ENCODE results near the gene TAF4.

Gene TAF4

GRCh38 chr20:61970357-61970756, 95.3 kb downstream of the TAF4 start:
- no peak for DNase-seq (ENCODE audit: low read depth)
- TF ChIP-seq CTCF (IDR thresholded peaks at IDR 0.05; ENCODE audit: control insufficient read depth, insufficient read depth, low read depth, low read length, missing control alignments): no peak
- H3K4me3 ChIP-seq (ENCODE audit: control insufficient read depth, low read depth, low read length): no peak overlapping the region

- H3K4me3 ChIP-seq (ENCODE audit: control insufficient read depth, low read depth, low read length): no peak overlapping the region
- no peak for TF ChIP-seq CTCF (IDR thresholded peaks at IDR 0.05; ENCODE audit: control insufficient read depth, insufficient read depth, low read depth, low read length, missing control alignments)
- DNase-seq (ENCODE audit: low read depth): no peak
Measured at GRCh38 chr20:61969806-61970205, 95.9 kb downstream of the TAF4 start.

- H3K4me3 ChIP-seq (ENCODE audit: control insufficient read depth, low read depth, low read length): no peak overlapping the region
- TF ChIP-seq CTCF (IDR thresholded peaks at IDR 0.05; ENCODE audit: control insufficient read depth, insufficient read depth, low read depth, low read length, missing control alignments): no peak
- no peak for DNase-seq (ENCODE audit: low read depth)
Measured at GRCh38 chr20:61968932-61969331, 96.7 kb downstream of the TAF4 start.

GRCh38 chr20:61968036-61968810, 97.5 kb downstream of the TAF4 start:
- DNase-seq (ENCODE audit: low read depth): no peak
- no peak overlapping the region for H3K4me3 ChIP-seq (ENCODE audit: control insufficient read depth, low read depth, low read length)
- no peak for TF ChIP-seq CTCF (IDR thresholded peaks at IDR 0.05; ENCODE audit: control insufficient read depth, insufficient read depth, low read depth, low read length, missing control alignments)

- DNase-seq (ENCODE audit: low read depth): no peak
- no peak for TF ChIP-seq CTCF (IDR thresholded peaks at IDR 0.05; ENCODE audit: control insufficient read depth, insufficient read depth, low read depth, low read length, missing control alignments)
- no peak overlapping the region for H3K4me3 ChIP-seq (ENCODE audit: control insufficient read depth, low read depth, low read length)
Measured at GRCh38 chr20:61967300-61967699, 98.4 kb downstream of the TAF4 start.

- no peak for DNase-seq (ENCODE audit: low read depth)
- H3K4me3 ChIP-seq (ENCODE audit: control insufficient read depth, low read depth, low read length): no peak overlapping the region
- TF ChIP-seq CTCF (IDR thresholded peaks at IDR 0.05; ENCODE audit: control insufficient read depth, insufficient read depth, low read depth, low read length, missing control alignments): no peak
Measured at GRCh38 chr20:61966492-61967244, 99.0 kb downstream of the TAF4 start.

All from AG09309 (cell line).